K562 (cell line): Measurements from ENCODE around the gene RAB5B. TPM values are rescaled to one million over a fixed set of nuclear protein-coding genes. Genes with fewer than 3 reads are reported as not detected.

Experiments used
- ATAC-seq: fragments of 200-7000 bp; cut with Tn5 transposase; 3 replicates; pipeline ENCODE4 v1.9.1; 2020; ENCODE audit warnings: moderate library complexity
- BruUV-seq: library from RNA; stranded (reverse); fragments of 400-500 nt; replicated peaks from 2 replicates; lab custom pipeline; 2021; lab: Mats Ljungman, UMichigan
- CTCF ChIA-PET: fragments of 300-600 bp; formaldehyde crosslinking; extraction: SDS; loops from one replicate; lab custom pipeline; 2021; ENCODE audit warnings: low intra/inter-chr PET ratio; lab: Yijun Ruan, JAX
- POLR2A ChIA-PET: fragments of 300-600, 350-650 bp; sonication (Branson Sonifier 250); formaldehyde crosslinking; extraction: SDS; loops from one replicate; lab custom pipeline; 2021; ENCODE audit warnings: antibody characterized with exemption, inconsistent platforms; lab: Yijun Ruan, JAX
- DNase-seq, 4 experiments: peaks; one replicate each; pipeline versions ENCODE4 v3.0.0 to v3.0.0-alpha.2; 2011 to 2018; ENCODE audit warnings: low spot score in 3 of 4, mixed read lengths in 3 of 4; ENCODE audit errors: extremely low read depth in 1 of 4
- FAIRE-seq: peaks from 2 replicates; lab custom pipeline; 2011; peaks lifted over from hg19 to GRCh38; lab: Jason Lieb, UNC
- H2AFZ ChIP-seq: 2 replicates; pipeline ENCODE4 v1.6.0; 2011; ENCODE audit warnings: low read depth, low read length, control low read depth, inconsistent platforms
- H3K27ac ChIP-seq: fragments of 200-600 bp; 3 replicates; pipeline ENCODE4 v1.8.0; 2011; ENCODE audit warnings: low read depth, mild to moderate bottlenecking, control low read depth, inconsistent platforms, low read length, moderate library complexity, mixed read lengths; ENCODE audit errors: extremely low read depth
- H3K27me3 ChIP-seq, 2 experiments: fragments of 300-600 bp in 1 of 2; 2 replicates in 1 of 2; 3 replicates in 1 of 2; pipeline versions ENCODE4 v1.6.0 to v1.8.0; 2011; ENCODE audit warnings: inconsistent platforms in 2 of 2, low read length in 2 of 2, mild to moderate bottlenecking in 1 of 2, mixed read lengths in 1 of 2, moderate library complexity in 1 of 2; ENCODE audit not compliant: control insufficient read depth in 2 of 2, insufficient read depth in 2 of 2
- H3K36me3 ChIP-seq: fragments of 300-600 bp; 3 replicates; pipeline ENCODE4 v1.8.0; 2011; ENCODE audit warnings: mild to moderate bottlenecking, low read length, inconsistent platforms; ENCODE audit not compliant: control insufficient read depth, insufficient read depth
- H3K4me1 ChIP-seq, 2 experiments: fragments of 200-600 bp in 1 of 2; replicated peaks in 1 of 2; 2 replicates in 1 of 2; 3 replicates in 1 of 2; pipeline versions ENCODE4 v1.5.1 to v1.8.0; 2011; ENCODE audit warnings: inconsistent platforms in 2 of 2, low read length in 2 of 2, mild to moderate bottlenecking in 1 of 2, mixed read lengths in 1 of 2, moderate library complexity in 1 of 2; ENCODE audit not compliant: control insufficient read depth in 2 of 2, insufficient read depth in 2 of 2
- H3K4me2 ChIP-seq: 2 replicates; pipeline ENCODE4 v1.6.1; 2011; ENCODE audit warnings: low read length, control low read depth, inconsistent platforms, mixed read lengths; ENCODE audit not compliant: insufficient read depth
- H3K4me3 ChIP-seq: fragments of 200-600 bp; sonication (generic), shearing (Covaris generic); 2 replicates; pipeline ENCODE4 v1.5.1; 2016; ENCODE audit warnings: control low read depth, inconsistent platforms
- H3K79me2 ChIP-seq: fragments of 200-600 bp; 3 replicates; pipeline ENCODE4 v1.8.0; 2011; ENCODE audit warnings: low read length, inconsistent platforms; ENCODE audit not compliant: control insufficient read depth, insufficient read depth
- H3K9ac ChIP-seq, 2 experiments: 2 replicates each; pipeline versions ENCODE4 v1.6.0 to v1.6.1; 2011; ENCODE audit warnings: low read depth in 2 of 2, low read length in 2 of 2, control low read depth in 1 of 2, inconsistent platforms in 1 of 2, mild to moderate bottlenecking in 1 of 2, mixed read lengths in 1 of 2; ENCODE audit not compliant: insufficient read depth in 1 of 2
- H3K9me1 ChIP-seq: one replicate; pipeline ENCODE4 v1.6.0; 2011; ENCODE audit warnings: inconsistent platforms, mild to moderate bottlenecking, low read length, moderate library complexity; ENCODE audit not compliant: control insufficient read depth, insufficient read depth
- H3K9me3 ChIP-seq: replicated peaks from 2 replicates; pipeline ENCODE4 v1.5.1; 2011; ENCODE audit warnings: low read depth, low read length, inconsistent platforms; ENCODE audit not compliant: control insufficient read depth, insufficient read depth
- H4K20me1 ChIP-seq: replicated peaks from 2 replicates; pipeline ENCODE4 v1.6.1; 2011; ENCODE audit warnings: low read length, inconsistent platforms, mixed read lengths; ENCODE audit not compliant: control insufficient read depth, insufficient read depth
- BACH1 ChIP-seq: fragments of 200-800 bp; sonication (Bioruptor generic); IDR thresholded peaks from 2 replicates; pipeline ENCODE4 v1.6.1; 2016; ENCODE audit warnings: missing genetic modification characterization, missing compliant biosample characterization
- CBFA2T3 ChIP-seq: fragments of 450-650 bp; IDR thresholded peaks from 2 replicates; pipeline ENCODE4 v1.6.1; 2017
- CBX5 ChIP-seq: IDR thresholded peaks from 2 replicates; pipeline ENCODE4 v1.6.1; 2014; ENCODE audit warnings: low read depth, borderline replicate concordance
- CHD1 ChIP-seq: fragments of 200-600 bp; sonication (generic); IDR thresholded peaks from one replicate; pipeline ENCODE4 v1.6.1; 2012; ENCODE audit warnings: mild to moderate bottlenecking, moderate library complexity, low read length, inconsistent platforms
- CTCF ChIP-seq, 3 experiments: IDR thresholded peaks in 2 of 3; conservative IDR thresholded peaks in 1 of 3; 2 replicates each; pipeline ENCODE4 v1.5.1; 2011 to 2012; ENCODE audit warnings: low read length in 3 of 3, mild to moderate bottlenecking in 3 of 3, control low read depth in 2 of 3, improper control_type of control experiment in 1 of 3, inconsistent platforms in 1 of 3, low read depth in 1 of 3, mixed read lengths in 1 of 3, moderate library complexity in 1 of 3; ENCODE audit not compliant: insufficient read depth in 2 of 3
- ELF2 ChIP-seq: fragments of 250-450 bp; sonication (Bioruptor Pico); IDR thresholded peaks from 2 replicates; pipeline ENCODE4 v1.5.0; 2021; ENCODE audit warnings: mild to moderate bottlenecking
- HDAC3 ChIP-seq: fragments of 450-650 bp; IDR thresholded peaks from 2 replicates; pipeline ENCODE4 v1.6.1; 2018; ENCODE audit warnings: borderline replicate concordance, mild to moderate bottlenecking, moderate library complexity; ENCODE audit not compliant: partially characterized antibody
- MAFF ChIP-seq: IDR thresholded peaks from 2 replicates; pipeline ENCODE4 v1.6.1; 2012; ENCODE audit warnings: low read length, improper control_type of control experiment
- POLR2AphosphoS2 ChIP-seq: IDR thresholded peaks from 2 replicates; pipeline ENCODE4 v1.6.1; 2012; ENCODE audit warnings: low read length, improper control_type of control experiment
- PYGO2 ChIP-seq: fragments of 450-650 bp; IDR thresholded peaks from 2 replicates; pipeline ENCODE4 v1.6.1; 2016; ENCODE audit warnings: mild to moderate bottlenecking, missing genetic modification characterization, moderate library complexity, missing compliant biosample characterization
- RBM25 ChIP-seq: fragments of 200-400 bp; formaldehyde crosslinking; IDR thresholded peaks from 2 replicates; pipeline ENCODE4 v1.6.1; 2018; ENCODE audit warnings: low read length, low read depth, moderate library complexity; ENCODE audit not compliant: severe bottlenecking
- SREBF1 ChIP-seq: fragments of 150-350 bp; IDR thresholded peaks from 2 replicates; pipeline ENCODE4 v1.6.1; 2014; ENCODE audit warnings: antibody characterized with exemption, low read depth, low read length, borderline replicate concordance
- TBL1XR1 ChIP-seq, 2 experiments: IDR thresholded peaks; 2 replicates each; pipeline ENCODE4 v1.6.1; 2012; ENCODE audit warnings: improper control_type of control experiment in 2 of 2, low read length in 2 of 2, mild to moderate bottlenecking in 1 of 2
- U2AF1 ChIP-seq: fragments of 200-400 bp; formaldehyde crosslinking; optimal IDR thresholded peaks from 2 replicates; pipeline ENCODE3; 2017; ENCODE audit warnings: mild to moderate bottlenecking, low read depth, low read length, moderate library complexity
- ZNF121 ChIP-seq: sonication (generic); formaldehyde crosslinking; conservative IDR thresholded peaks from 2 replicates; pipeline ENCODE4 v1.8.0; 2022; ENCODE audit warnings: missing genetic modification reagents
- ZNF224 ChIP-seq: sonication (generic); formaldehyde crosslinking; IDR thresholded peaks from 2 replicates; pipeline ENCODE4 v1.8.0; 2022; ENCODE audit warnings: mild to moderate bottlenecking, missing genetic modification reagents
- ZNF311 ChIP-seq: fragments of 250-450 bp; sonication (Bioruptor Pico); IDR thresholded peaks from 2 replicates; pipeline ENCODE4 v1.4.0; 2020; ENCODE audit warnings: mild to moderate bottlenecking, moderate library complexity
- ZNF316 ChIP-seq: fragments of 450-650 bp; IDR thresholded peaks from 2 replicates; pipeline ENCODE4 v1.6.1; 2016
- WGBS: fragments of 100-300 bp; shearing (Covaris generic); methylation state at CpG from one replicate; pipeline ENCODE4 v1.1.6; 2016; ENCODE audit warnings: low coverage, mixed read lengths; ENCODE audit not compliant: insufficient coverage; ENCODE audit errors: missing lambda C conversion rate; 5-methylcytosine and 5-hydroxymethylcytosine counted together
- in situ Hi-C: fragments of 300-500 bp; cut with MboI; formaldehyde crosslinking; loops from 4 replicates; pipeline ENCODE4 v1.15.0; 2018; ENCODE audit warnings: inconsistent platforms, mixed read lengths
- intact Hi-C: fragments of 100-400 bp; cut with micrococcal nuclease; formaldehyde crosslinking; loops from 2 replicates; pipeline ENCODE4 v1.14.2; 2022
- polyA plus RNA-seq, 8 experiments: library from polyadenylated mRNA; depleted of rRNA in 4 of 8; stranded (reverse) in 5 of 8; unstranded in 3 of 8; fragments of >200 nt; fragmentation: Nextera tagmentation in 2 of 8; fragmentation: Illumina TruSeq in 1 of 8; extraction: Ambion mirVana in 2 of 8; extraction: Trizol in 1 of 8; gene quantifications; 2 replicates each; pipeline versions ENCODE4 v1.2.1 to v1.2.3, GENCODE V29; 2011 to 2014; ENCODE audit warnings: inconsistent platforms in 1 of 8, missing spikeins in 1 of 8
- total RNA-seq, 7 experiments: library from RNA; depleted of rRNA in 6 of 7; stranded (reverse); fragments of >200 nt in 6 of 7; fragmentation: Illumina TruSeq in 2 of 7; extraction: Trizol in 2 of 7; gene quantifications; 2 replicates each; pipeline versions ENCODE4 v1.2.1 to v1.2.3, GENCODE V29; 2011 to 2021; ENCODE audit warnings: low replicate concordance in 1 of 7

The RAB5B gene
- total and polyA plus RNA-seq, 9 of the 15 experiments (the other 6 are each of a cell fraction or from before 2014, with no cell fraction given) = 6.8 to 73.8 (median 25.2) TPM

GRCh38 chr12:55982319-55982936, 8.6 kb downstream of the RAB5B start:
- H3K36me3 ChIP-seq = peaks cover 43% of the 10 kb centered on the region
- no peaks in the 10 kb centered on the region for H3K9me3 ChIP-seq
- 60% methylated on average over 3 of the region's 3 CpGs for WGBS
- no peak for FAIRE-seq
- ChIA-PET CTCF (interaction anchor here (0.7 kb wide), 1 partner anchor 63 kb away, joined by 4 read pairs; no protein-coding TSS in a partner anchor), POLR2A (interaction anchor here (0.6 to 5.9 kb wide), 4 partner anchors 8 to 253 kb away, joined by 3 to 49 read pairs (median 5); partner anchors contain the start of genes CD63 and RAB5B)
- no peak overlapping the region for H3K4me3 ChIP-seq
- H3K9me1 ChIP-seq = no peaks in the 10 kb centered on the region
- no TSS peak for BruUV-seq
- H3K4me2 ChIP-seq = no peak overlapping the region
- no peaks in the 10 kb centered on the region for H3K27me3 ChIP-seq
- H3K79me2 ChIP-seq = peaks cover 8% of the 10 kb centered on the region; the same call in 2 of the 3 replicates
- H4K20me1 ChIP-seq = no peaks in the 10 kb centered on the region; the same call in 1 of the 2 replicates
- no peak overlapping the region for H2AFZ ChIP-seq
- TF ChIP-seq U2AF1 (no peak), CBX5 (no peak), ZNF316 (no peak), TBL1XR1 (IDR thresholded peaks at IDR 0.05; ENCODE audit: low read length in 2 of 2) (no peak), ZNF224 (CRISPR knock-in tag) (no peak), SREBF1 (no peak), POLR2AphosphoS2 (no peak), HDAC3 (no peak), CBFA2T3 (no peak), ZNF311 (CRISPR knock-in tag) (no peak), PYGO2 (tag) (no peak), ELF2 (CRISPR knock-in tag) (no peak), BACH1 (tag) (no peak), RBM25 (peak; percentile 86), CHD1 (no peak), CTCF (IDR thresholded peaks at IDR 0.05 in 2 of 3, conservative IDR thresholded peaks at IDR 0.05 in 1 of 3; ENCODE audit: insufficient read depth in 2 of 3, low read depth in 1 of 3, low read length in 3 of 3) (no peak), ZNF121 (peak; percentile 98), MAFF (no peak)
- H3K4me1 ChIP-seq = peaks cover 9 to 10% of the 10 kb centered on the region in 2 experiments; a peak in 4 of 5 replicates
- no peak for DNase-seq
- peak; percentile 52 for ATAC-seq
- intact Hi-C loops (no loop called here), in situ Hi-C loops (no loop called here)
- peak overlapping the region in 1 of 2 experiments; percentile 28; a peak in 1 of 4 replicates for H3K9ac ChIP-seq
- H3K27ac ChIP-seq = peak overlapping the region; percentile 25; the same call in 1 of the 3 replicates
